Tibial nerve (tissue), 4 donors: ENCODE measurements around the gene KRTAP2-2. TPM values are rescaled to one million over a fixed set of nuclear protein-coding genes. Genes with fewer than 3 reads are reported as not detected.

Source experiments
- DNase-seq, 2 donors: peaks; one replicate each; pipeline ENCODE4 v3.0.0-alpha.2; 2019; ENCODE audit warnings: low spot score in 2 of 2
- H3K27ac ChIP-seq, 4 donors: fragments of 200-600 bp; sonication (generic) in 3 of 4; one replicate each; pipeline ENCODE4 v1.5.1; 2017 to 2019; ENCODE audit warnings: mild to moderate bottlenecking in 1 of 4
- H3K27me3 ChIP-seq, 2 donors: fragments of 200-600 bp; sonication (generic) in 1 of 2; one replicate each; pipeline versions ENCODE4 v1.5.1 to v1.6.0; 2017 to 2019
- H3K36me3 ChIP-seq, 3 donors: fragments of 200-600 bp; sonication (generic); one replicate each; pipeline ENCODE4 v1.5.1; 2018 to 2019
- H3K4me1 ChIP-seq, 4 donors: fragments of 200-600 bp; sonication (generic) in 3 of 4; one replicate each; pipeline ENCODE4 v1.5.1; 2017 to 2019
- H3K4me3 ChIP-seq, 4 donors: fragments of 200-600 bp; sonication (generic) in 3 of 4; one replicate each; pipeline ENCODE4 v1.5.1; 2017 to 2019; ENCODE audit warnings: mild to moderate bottlenecking in 1 of 4, moderate library complexity in 1 of 4
- H3K9me3 ChIP-seq, 4 donors: fragments of 200-600 bp; sonication (generic) in 3 of 4; one replicate each; pipeline ENCODE4 v1.5.1; 2017 to 2019
- EP300 ChIP-seq, 2 donors: sonication (generic); formaldehyde crosslinking; IDR thresholded peaks; one replicate each; pipeline ENCODE4 v1.6.1; 2017; ENCODE audit warnings: antibody characterized with exemption in 2 of 2, mild to moderate bottlenecking in 1 of 2
- POLR2A ChIP-seq, 2 donors: fragments of 450-650 bp; IDR thresholded peaks; one replicate each; pipeline ENCODE4 v1.6.1; 2017; ENCODE audit warnings: antibody characterized with exemption in 2 of 2, mild to moderate bottlenecking in 2 of 2, moderate library complexity in 2 of 2
- WGBS, 2 donors: methylation state at CpG; one replicate each; pipeline ENCODE4 v1.1.5; 2018; 5-methylcytosine and 5-hydroxymethylcytosine counted together
- small RNA-seq: library from RNA; depleted of rRNA; stranded (forward); fragments of <200 nt; gene quantifications from one replicate; pipeline ENCODE3, GENCODE V24; 2016
- total RNA-seq, 4 donors: library from RNA; depleted of rRNA; stranded (reverse); fragments of >200 nt; gene quantifications; one replicate each; pipeline ENCODE4 v1.1.0, GENCODE V29; 2016
- TF ChIP-seq, protein P1 (sequence below), 5 experiments: fragments of 200-600 bp in 3 of 5; fragments of 450-650 bp in 2 of 5; sonication (generic) in 3 of 5; IDR thresholded peaks; one replicate each; pipeline ENCODE4 v1.5.1; 2016 to 2019; ENCODE audit warnings: antibody characterized with exemption in 5 of 5, mild to moderate bottlenecking in 3 of 5, moderate library complexity in 2 of 5

KRTAP2-2 gene
- total RNA-seq, 4 donors from 2014 or later = not detected

DNA sequence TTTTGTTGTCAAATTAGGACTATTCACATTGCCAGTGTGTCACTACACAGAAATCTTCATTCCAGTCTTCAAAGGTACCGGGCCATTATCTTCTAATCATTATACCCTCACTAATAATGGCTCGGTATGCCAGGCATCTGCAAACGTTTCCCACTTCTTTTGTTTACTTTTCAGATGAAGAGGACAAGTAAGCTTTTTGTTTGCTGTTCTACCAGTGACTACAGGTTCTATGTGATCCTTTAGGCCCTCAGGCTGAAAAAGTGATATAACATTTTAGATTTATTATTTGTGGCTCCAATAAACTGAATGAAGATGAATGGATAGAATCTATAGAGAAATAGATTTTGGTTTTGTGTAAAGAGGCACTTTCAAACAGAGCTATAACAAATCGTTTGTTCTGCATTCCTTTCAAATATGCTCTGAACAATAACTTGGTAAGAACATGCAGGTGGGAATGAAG, 45.7 kb downstream of the KRTAP2-2 start:
- no peaks in the 10 kb centered on the region for H3K27me3 ChIP-seq
- H3K4me1 ChIP-seq = no peaks in the 10 kb centered on the region
- DNase-seq = no peak
- H3K36me3 ChIP-seq = no peaks in the 10 kb centered on the region
- no peaks in the 10 kb centered on the region for H3K9me3 ChIP-seq
- H3K4me3 ChIP-seq = no peak overlapping the region
- TF ChIP-seq EP300 (IDR thresholded peaks at IDR 0.05) (no peak), POLR2A (IDR thresholded peaks at IDR 0.05) (no peak)
- TF ChIP-seq, protein P1, sequence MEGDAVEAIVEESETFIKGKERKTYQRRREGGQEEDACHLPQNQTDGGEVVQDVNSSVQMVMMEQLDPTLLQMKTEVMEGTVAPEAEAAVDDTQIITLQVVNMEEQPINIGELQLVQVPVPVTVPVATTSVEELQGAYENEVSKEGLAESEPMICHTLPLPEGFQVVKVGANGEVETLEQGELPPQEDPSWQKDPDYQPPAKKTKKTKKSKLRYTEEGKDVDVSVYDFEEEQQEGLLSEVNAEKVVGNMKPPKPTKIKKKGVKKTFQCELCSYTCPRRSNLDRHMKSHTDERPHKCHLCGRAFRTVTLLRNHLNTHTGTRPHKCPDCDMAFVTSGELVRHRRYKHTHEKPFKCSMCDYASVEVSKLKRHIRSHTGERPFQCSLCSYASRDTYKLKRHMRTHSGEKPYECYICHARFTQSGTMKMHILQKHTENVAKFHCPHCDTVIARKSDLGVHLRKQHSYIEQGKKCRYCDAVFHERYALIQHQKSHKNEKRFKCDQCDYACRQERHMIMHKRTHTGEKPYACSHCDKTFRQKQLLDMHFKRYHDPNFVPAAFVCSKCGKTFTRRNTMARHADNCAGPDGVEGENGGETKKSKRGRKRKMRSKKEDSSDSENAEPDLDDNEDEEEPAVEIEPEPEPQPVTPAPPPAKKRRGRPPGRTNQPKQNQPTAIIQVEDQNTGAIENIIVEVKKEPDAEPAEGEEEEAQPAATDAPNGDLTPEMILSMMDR (IDR thresholded peaks at IDR 0.05) = no peak
- no peak overlapping the region for H3K27ac ChIP-seq
- WGBS, 2 donors = 46 to 52% methylated on average over 4 of the region's 4 CpGs

DNA sequence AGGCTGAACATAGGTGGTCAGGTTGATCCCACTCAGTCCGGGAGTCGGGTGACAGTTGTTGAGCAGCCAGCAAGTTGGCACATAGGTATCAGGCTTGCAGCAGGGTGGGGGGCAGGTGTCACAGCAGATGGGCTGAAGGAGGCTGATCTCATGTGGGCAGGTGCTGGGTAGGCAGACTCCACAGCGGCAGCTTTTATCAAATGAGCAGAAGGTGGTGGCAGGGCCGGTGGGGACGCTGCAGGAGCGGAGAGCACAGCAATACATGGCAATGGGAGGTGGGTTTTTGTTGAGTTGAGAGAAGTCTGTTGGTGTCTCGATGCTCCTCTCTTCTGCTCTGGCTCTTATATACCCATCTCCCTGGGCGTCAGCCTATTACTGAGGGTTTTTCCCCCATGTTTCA, 46.2 kb downstream of the KRTAP2-2 start, which contains the start of gene KRTAP3-1:
Gene KRTAP3-1 (minus strand): TSS at position 318 of the 400 bp plus-strand sequence. CDS start 54 bp downstream, at position 264.
- H3K36me3 ChIP-seq = no peaks in the 10 kb centered on the region
- no peak within 1 kb of the TSS for H3K27ac ChIP-seq
- TF ChIP-seq, protein P1 (IDR thresholded peaks at IDR 0.05) = no peak
- TF ChIP-seq POLR2A (IDR thresholded peaks at IDR 0.05) (no peak), EP300 (IDR thresholded peaks at IDR 0.05) (no peak)
- no peaks in the 10 kb centered on the region for H3K9me3 ChIP-seq
- DNase-seq = no peak
- no peaks in the 10 kb centered on the region for H3K27me3 ChIP-seq
- WGBS, 2 donors = 82 to 83% methylated on average over 8 of the region's 8 CpGs
- H3K4me1 ChIP-seq = no peaks in the 10 kb centered on the region
- H3K4me3 ChIP-seq = no peak within 1 kb of the TSS

Small RNAs within 50 kb of the gene (small RNA-seq; reads per million reads assigned to genes)
- not detected for gene KRTAP3-4P

Other genes with a start within 250 kb of the KRTAP2-2 start
- gene KRT10, start 232.6 kb downstream of the KRTAP2-2 start, total RNA-seq = 10 to 100 TPM in 3 of 4 donors, 1 to 10 TPM in 1; 8.0 to 13.4 (median 11.3) TPM
- gene KRT12, start 188.0 kb downstream of the KRTAP2-2 start, total RNA-seq = not detected
- not detected for gene KRT20, start 170.0 kb downstream of the KRTAP2-2 start, total RNA-seq
- not detected for gene KRT23, start 117.6 kb downstream of the KRTAP2-2 start, total RNA-seq
- gene KRT39, start 88.3 kb downstream of the KRTAP2-2 start, total RNA-seq = not detected
- not detected for gene KRT40, start 70.9 kb downstream of the KRTAP2-2 start, total RNA-seq
- not detected for gene KRTAP3-3, start 61.1 kb downstream of the KRTAP2-2 start, total RNA-seq
- not detected for gene KRTAP3-2, start 55.3 kb downstream of the KRTAP2-2 start, total RNA-seq
- gene KRTAP3-1, start 46.1 kb downstream of the KRTAP2-2 start, total RNA-seq = not detected
- gene KRTAP1-5, start 28.0 kb downstream of the KRTAP2-2 start, total RNA-seq = under 1 TPM in 1 of 4 donors, not detected in 3; 0.60 TPM
- gene KRTAP1-4, start 25.0 kb downstream of the KRTAP2-2 start, total RNA-seq = not detected
- gene KRTAP1-3, start 20.4 kb downstream of the KRTAP2-2 start, total RNA-seq = not detected
- not detected for gene KRTAP1-1, start 13.8 kb downstream of the KRTAP2-2 start, total RNA-seq
- not detected for gene KRTAP2-1, start 7.9 kb downstream of the KRTAP2-2 start, total RNA-seq
- gene KRTAP2-3, start 4.9 kb upstream of the KRTAP2-2 start, total RNA-seq = not detected
- gene KRTAP2-4, start 10.6 kb upstream of the KRTAP2-2 start, total RNA-seq = not detected
- gene KRTAP4-7, start 28.9 kb upstream of the KRTAP2-2 start, total RNA-seq = not detected
- gene KRTAP4-8, start 42.9 kb upstream of the KRTAP2-2 start, total RNA-seq = not detected
- gene KRTAP4-16, start 47.0 kb upstream of the KRTAP2-2 start, total RNA-seq = not detected
- not detected for gene KRTAP4-9, start 50.2 kb upstream of the KRTAP2-2 start, total RNA-seq
- not detected for gene KRTAP4-11, start 63.1 kb upstream of the KRTAP2-2 start, total RNA-seq
- gene KRTAP4-12, start 69.0 kb upstream of the KRTAP2-2 start, total RNA-seq = not detected
- not detected for gene KRTAP4-6, start 85.3 kb upstream of the KRTAP2-2 start, total RNA-seq
- gene KRTAP4-5, start 94.6 kb upstream of the KRTAP2-2 start, total RNA-seq = not detected
- not detected for gene KRTAP4-4, start 105.5 kb upstream of the KRTAP2-2 start, total RNA-seq
- not detected for gene KRTAP4-3, start 113.0 kb upstream of the KRTAP2-2 start, total RNA-seq
- gene KRTAP4-2, start 123.0 kb upstream of the KRTAP2-2 start, total RNA-seq = not detected
- gene KRTAP4-1, start 129.7 kb upstream of the KRTAP2-2 start, total RNA-seq = not detected
- gene KRTAP9-1, start 134.7 kb upstream of the KRTAP2-2 start, total RNA-seq = not detected
- gene KRTAP9-2, start 171.4 kb upstream of the KRTAP2-2 start, total RNA-seq = not detected
- gene KRTAP9-3, start 177.2 kb upstream of the KRTAP2-2 start, total RNA-seq = not detected
- not detected for gene KRTAP9-8, start 182.8 kb upstream of the KRTAP2-2 start, total RNA-seq
- not detected for gene KRTAP9-4, start 194.5 kb upstream of the KRTAP2-2 start, total RNA-seq
- gene KRTAP9-9, start 200.2 kb upstream of the KRTAP2-2 start, total RNA-seq = not detected
- not detected for gene KRTAP9-6, start 210.1 kb upstream of the KRTAP2-2 start, total RNA-seq
- gene KRTAP9-7, start 220.5 kb upstream of the KRTAP2-2 start, total RNA-seq = not detected
- not detected for gene KRTAP29-1, start 247.6 kb upstream of the KRTAP2-2 start, total RNA-seq